ENCODE results near the gene GORASP1. TPM values are rescaled to one million over a fixed set of nuclear protein-coding genes. Genes with fewer than 3 reads are reported as not detected.
A peak's percentile ranks its signal among the peaks of the same experiment; 100 is the strongest.

Gene GORASP1
- total RNA-seq, 1 experiment from 2014 or later: 43.6 TPM

DNA sequence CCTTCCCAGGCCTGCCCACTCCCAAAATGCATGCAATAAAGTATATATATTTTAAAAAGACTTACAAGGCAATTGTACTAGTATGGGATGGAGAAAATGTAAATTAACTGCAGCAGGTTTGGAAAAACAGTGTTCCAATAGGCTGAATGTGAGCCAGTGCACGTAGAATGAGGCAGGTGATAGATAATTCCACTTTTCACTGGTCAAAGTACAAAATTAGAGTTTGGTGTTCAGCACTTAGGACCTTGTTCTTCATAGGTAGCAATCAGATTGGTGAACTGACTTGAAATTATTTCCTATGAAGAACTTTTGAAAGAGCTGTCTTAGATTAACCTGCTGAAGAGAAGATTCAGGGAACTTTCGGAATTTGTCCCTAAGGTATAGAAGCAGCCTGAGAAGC is 53.7 kb downstream of the GORASP1 start:
- Histone ChIP-seq H3K4me1 (no peaks in the 10 kb centered on the region), H3K9me3 (no peaks in the 10 kb centered on the region), H3K36me3 (ENCODE audit: control insufficient read depth, insufficient read depth, low read length) (no peaks in the 10 kb centered on the region), H3K4me3 (ENCODE audit: low read depth, low read length) (no peak overlapping the region), H3K27me3 (replicated peaks; ENCODE audit: control insufficient read depth, insufficient read depth, low read length) (no peaks in the 10 kb centered on the region)
- H3K4me1 Mint-ChIP-seq (ENCODE audit: low read depth, unreplicated experiment): no peaks in the 10 kb centered on the region
- BruUV-seq (replicated peaks): no TSS peak
- no peak for TF ChIP-seq CTCF (IDR thresholded peaks at IDR 0.05; ENCODE audit: insufficient read depth in 1 of 2, low read depth in 1 of 2, low read length in 1 of 2, severe bottlenecking in 1 of 2, unreplicated experiment in 1 of 2)
- H3K9me3 Mint-ChIP-seq (ENCODE audit: unreplicated experiment): no peaks in the 10 kb centered on the region
- ChIA-PET POLR2A (no interaction called here), CTCF (no interaction called here)
- no peak for DNase-seq
- peaks cover 2% of the 10 kb centered on the region for H3K27me3 Mint-ChIP-seq (ENCODE audit: insufficient read depth, unreplicated experiment)
- peaks cover 7% of the 10 kb centered on the region for H3K36me3 Mint-ChIP-seq (ENCODE audit: insufficient read depth, unreplicated experiment)
- H3K4me3 Mint-ChIP-seq (ENCODE audit: unreplicated experiment): no peak overlapping the region
- H3K27ac Mint-ChIP-seq (ENCODE audit: unreplicated experiment): no peak overlapping the region
- intact Hi-C loops (cut with micrococcal nuclease; ENCODE audit: unreplicated experiment): no loop called here

DNA sequence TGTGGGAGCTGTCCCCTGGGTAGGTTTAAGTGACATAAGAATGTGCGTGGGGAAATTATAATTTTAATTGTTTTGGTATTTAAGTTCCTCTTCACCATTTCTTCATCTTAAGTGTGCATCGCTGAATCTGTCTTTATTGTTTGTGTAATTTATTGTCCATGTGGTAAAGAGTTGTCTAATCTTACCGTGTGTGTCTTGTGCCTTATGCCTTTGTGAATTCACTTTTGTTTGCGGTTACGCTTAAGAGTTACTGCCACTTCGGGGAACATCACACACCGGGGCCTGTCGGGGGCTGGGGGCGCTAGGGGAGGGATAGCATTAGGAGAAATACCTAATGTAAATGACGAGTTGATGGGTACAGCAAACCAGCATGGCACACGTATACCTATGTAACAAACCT is 54.8 kb downstream of the GORASP1 start:
- no peaks in the 10 kb centered on the region for H3K4me1 ChIP-seq
- ChIA-PET POLR2A (interaction anchor here (1.0 kb wide), 1 partner anchor 53 kb away, joined by 7 read pairs; no protein-coding TSS in a partner anchor), CTCF (no interaction called here)
- no TSS peak for BruUV-seq (replicated peaks)
- H3K27me3 ChIP-seq (replicated peaks; ENCODE audit: control insufficient read depth, insufficient read depth, low read length): no peaks in the 10 kb centered on the region
- H3K27ac Mint-ChIP-seq (ENCODE audit: unreplicated experiment): peak overlapping the region; percentile 91
- no peak for TF ChIP-seq CTCF (IDR thresholded peaks at IDR 0.05; ENCODE audit: insufficient read depth in 1 of 2, low read depth in 1 of 2, low read length in 1 of 2, severe bottlenecking in 1 of 2, unreplicated experiment in 1 of 2)
- H3K9me3 Mint-ChIP-seq (ENCODE audit: unreplicated experiment): no peaks in the 10 kb centered on the region
- peak in 1 of 2 experiments; percentile 3 for DNase-seq
- H3K4me3 ChIP-seq (ENCODE audit: low read depth, low read length): peak overlapping the region; percentile 80
- H3K4me1 Mint-ChIP-seq (ENCODE audit: low read depth, unreplicated experiment): no peaks in the 10 kb centered on the region
- H3K4me3 Mint-ChIP-seq (ENCODE audit: unreplicated experiment): peak overlapping the region; percentile 89
- intact Hi-C loops (cut with micrococcal nuclease; ENCODE audit: unreplicated experiment): no loop called here
- no peaks in the 10 kb centered on the region for H3K9me3 ChIP-seq
- peaks cover 2% of the 10 kb centered on the region for H3K27me3 Mint-ChIP-seq (ENCODE audit: insufficient read depth, unreplicated experiment)
- H3K36me3 ChIP-seq (ENCODE audit: control insufficient read depth, insufficient read depth, low read length): no peaks in the 10 kb centered on the region
- peaks cover 7% of the 10 kb centered on the region for H3K36me3 Mint-ChIP-seq (ENCODE audit: insufficient read depth, unreplicated experiment)

GRCh38 chr3:39051649-39052561 is 55.5 kb downstream of the GORASP1 start, which contains the start of the genes SCN11A and WDR48:
SCN11A (minus strand) TSS chr3:39051944; CDS start chr3:38950362, 101,582 bp downstream.
WDR48 (plus strand) TSS chr3:39052016; CDS start chr3:39052026, 10 bp downstream.
- Mint-ChIP-seq H3K36me3 (ENCODE audit: insufficient read depth, unreplicated experiment) (peaks cover 7% of the 10 kb centered on the region), H3K4me3 (ENCODE audit: unreplicated experiment) (peak within 1 kb of the TSS; percentile 89), H3K4me1 (ENCODE audit: low read depth, unreplicated experiment) (no peaks in the 10 kb centered on the region), H3K9me3 (ENCODE audit: unreplicated experiment) (no peaks in the 10 kb centered on the region), H3K27me3 (ENCODE audit: insufficient read depth, unreplicated experiment) (peaks cover 5% of the 10 kb centered on the region), H3K27ac (ENCODE audit: unreplicated experiment) (peak within 1 kb of the TSS; percentile 91)
- TSS peak; percentile 73 for BruUV-seq (replicated peaks)
- H3K36me3 ChIP-seq (ENCODE audit: control insufficient read depth, insufficient read depth, low read length): no peaks in the 10 kb centered on the region
- ChIA-PET POLR2A (interaction anchor here (1.0 kb wide), 1 partner anchor 54 kb away, joined by 7 read pairs; no protein-coding TSS in a partner anchor), CTCF (no interaction called here)
- no peaks in the 10 kb centered on the region for H3K4me1 ChIP-seq
- no peaks in the 10 kb centered on the region for H3K27me3 ChIP-seq (replicated peaks; ENCODE audit: control insufficient read depth, insufficient read depth, low read length)
- TF ChIP-seq CTCF (IDR thresholded peaks at IDR 0.05; ENCODE audit: insufficient read depth in 1 of 2, low read depth in 1 of 2, low read length in 1 of 2, severe bottlenecking in 1 of 2, unreplicated experiment in 1 of 2): no peak
- peak; percentile 90 to 92 for DNase-seq
- no peaks in the 10 kb centered on the region for H3K9me3 ChIP-seq
- intact Hi-C loops (cut with micrococcal nuclease; ENCODE audit: unreplicated experiment): no loop called here
- H3K4me3 ChIP-seq (ENCODE audit: low read depth, low read length): peak within 1 kb of the TSS; percentile 80

All from Caco-2 (cell line).